Hematopoietic multipotent progenitor cell treated with erythropoietin and hydrocortisone succinate and interleukin-3 and kit ligand, for 6 days (in vitro differentiated cells): ENCODE results near the gene IGHMBP2.

Experiments
- DNase-seq: peaks from one replicate; pipeline ENCODE4 v3.0.0-alpha.2; 2015

The IGHMBP2 gene

DNA sequence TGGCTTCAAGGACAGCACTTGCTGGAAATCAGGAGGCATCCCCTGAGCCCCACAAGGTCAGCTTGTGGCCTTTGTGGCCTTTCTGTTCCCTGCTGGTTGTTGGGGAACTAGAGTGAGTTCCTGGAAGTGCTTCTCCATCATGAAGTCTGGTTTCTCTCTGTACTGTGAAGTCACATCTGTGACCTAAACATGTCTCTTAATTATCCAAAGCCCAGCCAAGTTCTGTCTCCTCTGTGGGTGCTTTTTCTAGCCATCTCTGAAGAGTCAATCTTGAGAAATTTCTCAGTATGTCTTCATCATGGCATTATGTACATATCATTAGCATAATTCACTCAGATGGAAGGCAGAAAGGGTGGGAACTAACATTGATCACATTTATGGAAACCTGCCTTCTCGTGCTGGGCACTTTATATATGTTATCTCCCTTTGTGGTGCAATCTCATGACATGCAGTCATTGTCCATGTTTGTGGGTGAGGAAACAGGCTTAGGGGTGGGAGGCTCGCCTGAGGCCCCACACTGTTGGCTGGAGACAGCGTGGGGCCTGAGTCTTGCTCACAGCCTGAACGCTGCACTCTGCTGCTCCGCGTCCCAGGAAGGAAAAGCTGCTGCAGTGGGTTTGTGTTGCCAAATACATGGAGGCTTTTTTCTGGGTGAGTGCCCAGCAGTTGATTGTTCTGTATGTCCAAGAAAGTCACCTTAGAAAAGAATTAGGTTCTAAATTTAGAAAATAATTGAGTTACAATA is 24.6 kb downstream of the IGHMBP2 start:
- DNase-seq: no peak

- no peak for DNase-seq
Measured at GRCh38 chr11:68929135-68929534, 25.4 kb downstream of the IGHMBP2 start.

DNA sequence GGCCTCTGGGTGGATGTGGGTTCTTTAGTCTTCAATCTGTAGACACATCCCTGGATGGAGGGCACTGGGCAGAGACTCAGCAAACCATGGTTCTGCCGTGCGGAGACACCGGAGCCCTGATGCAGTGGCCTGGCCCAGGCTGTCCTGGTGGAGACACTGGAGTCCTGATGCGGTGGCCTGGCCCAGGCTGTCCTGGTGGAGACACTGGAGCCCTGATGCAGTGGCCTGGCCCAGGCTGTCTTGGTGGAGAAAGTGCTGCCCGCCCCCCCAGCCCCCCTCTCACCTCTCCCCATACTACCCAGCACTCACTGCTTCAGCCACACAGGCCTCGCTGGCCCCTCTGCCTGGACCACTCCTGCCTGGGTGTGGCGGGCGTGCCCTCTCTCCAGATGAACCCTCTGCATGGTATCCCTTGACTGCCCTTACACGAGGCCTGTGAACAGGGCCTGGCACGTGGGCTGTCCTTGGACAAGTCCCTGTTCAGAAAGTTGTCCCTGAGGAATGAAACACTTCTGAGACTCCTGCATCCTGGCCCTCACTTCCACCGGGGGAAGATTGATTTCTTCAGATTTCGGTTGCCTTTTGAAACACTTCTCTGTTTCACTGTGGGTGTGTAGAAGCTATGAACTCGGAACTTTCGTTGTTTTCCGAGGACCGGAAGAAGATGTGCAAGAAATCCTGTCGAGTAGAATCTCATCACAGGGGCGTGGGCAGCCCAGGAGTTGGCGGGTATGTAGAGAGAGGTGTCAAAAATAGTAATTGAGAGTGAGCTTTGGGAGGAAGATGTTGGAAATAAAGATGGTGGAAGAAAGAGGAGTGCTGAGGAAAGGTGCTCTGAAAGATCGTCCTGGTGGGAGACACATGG is 26.2 kb downstream of the IGHMBP2 start:
- no peak for DNase-seq

- DNase-seq: no peak
Measured at GRCh38 chr11:68930991-68931855, 27.5 kb downstream of the IGHMBP2 start.

DNA sequence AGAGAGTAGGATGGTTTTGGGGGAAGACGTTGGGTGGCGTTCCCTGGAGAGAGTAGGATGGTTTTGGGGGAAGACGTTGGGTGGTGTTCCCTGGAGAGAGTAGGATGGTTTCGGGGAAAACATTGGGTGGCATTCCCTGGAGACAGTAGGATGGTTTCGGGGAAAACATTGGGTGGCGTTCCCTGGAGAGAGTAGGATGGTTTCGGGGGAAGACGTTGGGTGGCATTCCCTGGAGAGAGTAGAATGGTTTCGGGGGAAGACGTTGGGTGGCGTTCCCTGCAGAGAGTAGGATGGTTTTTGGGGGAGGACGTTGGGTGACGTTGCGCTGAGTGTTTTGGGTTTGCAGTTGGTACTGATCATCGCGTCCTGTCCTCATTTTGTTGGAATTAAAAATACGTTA is 28.2 kb downstream of the IGHMBP2 start:
- no peak for DNase-seq

DNA sequence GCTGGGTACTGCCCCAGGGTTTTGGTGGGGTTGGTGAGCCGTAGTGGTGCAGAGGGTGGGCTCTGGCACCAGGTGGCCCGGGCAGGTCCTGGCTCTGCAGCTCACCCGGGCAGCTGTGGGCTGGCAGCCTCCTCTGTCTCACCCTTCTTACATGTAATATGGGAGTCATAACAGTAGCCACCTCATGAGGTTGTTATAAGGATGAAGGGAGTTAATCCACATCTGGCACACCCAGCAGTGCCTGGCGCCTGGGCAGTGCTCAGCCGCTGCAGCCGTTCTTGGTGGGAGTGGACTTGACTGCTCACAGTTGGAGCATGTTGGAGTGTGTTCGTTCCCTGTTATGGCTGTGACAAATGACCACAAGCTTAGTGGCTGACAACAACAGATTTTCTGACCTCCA is 28.7 kb downstream of the IGHMBP2 start:
- no peak for DNase-seq

DNA sequence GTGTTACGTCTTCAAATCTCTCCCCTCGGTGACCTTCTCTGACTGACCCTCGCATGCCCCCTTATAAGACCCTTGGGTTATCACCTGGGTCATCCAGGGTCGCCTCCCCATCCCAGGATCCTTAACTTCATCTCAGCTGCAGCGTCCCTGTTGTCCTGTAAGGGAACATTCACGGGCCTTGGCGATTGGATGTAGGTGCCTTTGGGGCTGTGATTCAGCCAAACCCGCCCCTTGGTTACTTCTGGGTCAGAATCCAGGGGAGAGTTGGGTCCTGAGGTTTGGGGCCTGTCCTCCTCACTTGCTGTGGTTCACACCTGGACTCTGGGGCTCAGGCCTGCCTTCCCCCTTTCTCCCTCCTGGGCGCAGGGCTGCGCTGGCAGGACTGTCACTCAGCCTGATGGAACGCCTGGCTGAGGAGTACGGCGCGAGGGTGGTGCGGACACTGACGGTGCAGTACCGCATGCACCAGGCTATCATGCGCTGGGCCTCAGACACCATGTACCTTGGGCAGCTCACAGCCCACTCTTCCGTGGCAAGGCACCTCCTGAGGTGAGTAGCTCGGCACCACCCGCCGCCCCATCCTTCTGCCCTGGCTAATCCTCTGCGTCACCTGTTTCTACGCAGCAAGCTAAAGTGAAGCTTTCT is 29.4 kb downstream of the IGHMBP2 start:
- DNase-seq: no peak

GRCh38 chr11:68933605-68934320 is 30.1 kb downstream of the IGHMBP2 start:
- DNase-seq: no peak

DNA sequence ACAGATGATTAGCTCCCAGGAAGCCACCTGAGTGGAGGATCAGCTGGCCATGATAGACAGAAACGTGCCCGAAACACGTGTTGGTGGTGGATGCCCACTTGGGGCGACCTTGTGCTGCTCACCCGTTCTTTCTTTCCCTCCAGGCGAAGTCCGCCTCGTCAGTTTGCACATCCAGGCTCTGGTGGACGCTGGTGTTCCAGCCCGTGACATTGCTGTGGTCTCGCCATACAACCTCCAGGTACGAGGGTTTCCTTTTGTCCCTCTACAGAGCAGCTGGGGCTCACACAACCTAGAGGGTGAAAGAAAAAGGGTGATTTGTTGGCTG is 30.6 kb downstream of the IGHMBP2 start:
- DNase-seq: no peak

- no peak for DNase-seq
Measured at GRCh38 chr11:68934666-68935065, 31.0 kb downstream of the IGHMBP2 start.

GRCh38 chr11:68935066-68935465 is 31.4 kb downstream of the IGHMBP2 start:
- no peak for DNase-seq

DNA sequence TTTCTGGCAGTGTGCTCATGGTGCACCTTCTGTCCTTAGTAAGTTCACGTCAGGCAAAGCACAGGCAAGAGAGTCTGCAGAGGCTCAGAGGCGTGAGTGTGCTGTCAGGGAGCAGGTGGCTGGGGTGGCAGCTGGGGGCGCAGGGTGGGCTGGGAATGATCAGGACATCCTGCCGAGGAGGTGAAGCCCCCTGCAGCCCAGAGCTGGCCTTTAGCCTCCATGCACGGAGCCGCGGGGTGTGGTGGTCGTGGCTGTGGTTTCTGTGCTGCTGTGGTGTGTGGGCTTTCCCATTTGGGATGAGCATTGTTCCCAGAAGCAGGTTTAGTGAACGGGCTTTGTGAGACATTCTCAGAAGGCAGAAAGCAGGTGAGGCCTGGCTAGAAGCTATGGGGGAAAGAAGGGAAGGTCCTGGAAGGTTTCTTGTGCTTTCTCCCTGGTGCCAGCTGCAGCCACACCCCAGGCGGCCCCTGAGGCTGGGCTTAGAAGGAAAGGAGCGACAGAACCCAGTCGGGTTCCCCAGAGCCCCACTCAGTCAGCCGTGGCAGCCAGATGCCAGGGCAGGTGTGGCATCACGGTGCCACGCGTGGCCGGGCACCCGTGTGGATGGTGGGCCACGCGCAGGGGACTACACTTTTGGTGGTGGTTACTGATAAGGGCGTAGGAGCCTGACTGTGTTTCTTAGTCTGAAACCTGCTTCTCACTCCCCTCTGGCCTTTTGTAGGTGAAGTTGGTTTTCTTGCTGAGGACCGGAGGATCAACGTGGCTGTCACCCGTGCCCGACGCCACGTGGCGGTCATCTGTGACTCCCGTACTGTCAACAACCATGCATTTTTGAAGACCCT is 32.0 kb downstream of the IGHMBP2 start:
- DNase-seq: no peak

GRCh38 chr11:68936358-68936636 is 32.6 kb downstream of the IGHMBP2 start:
- DNase-seq: no peak

DNA sequence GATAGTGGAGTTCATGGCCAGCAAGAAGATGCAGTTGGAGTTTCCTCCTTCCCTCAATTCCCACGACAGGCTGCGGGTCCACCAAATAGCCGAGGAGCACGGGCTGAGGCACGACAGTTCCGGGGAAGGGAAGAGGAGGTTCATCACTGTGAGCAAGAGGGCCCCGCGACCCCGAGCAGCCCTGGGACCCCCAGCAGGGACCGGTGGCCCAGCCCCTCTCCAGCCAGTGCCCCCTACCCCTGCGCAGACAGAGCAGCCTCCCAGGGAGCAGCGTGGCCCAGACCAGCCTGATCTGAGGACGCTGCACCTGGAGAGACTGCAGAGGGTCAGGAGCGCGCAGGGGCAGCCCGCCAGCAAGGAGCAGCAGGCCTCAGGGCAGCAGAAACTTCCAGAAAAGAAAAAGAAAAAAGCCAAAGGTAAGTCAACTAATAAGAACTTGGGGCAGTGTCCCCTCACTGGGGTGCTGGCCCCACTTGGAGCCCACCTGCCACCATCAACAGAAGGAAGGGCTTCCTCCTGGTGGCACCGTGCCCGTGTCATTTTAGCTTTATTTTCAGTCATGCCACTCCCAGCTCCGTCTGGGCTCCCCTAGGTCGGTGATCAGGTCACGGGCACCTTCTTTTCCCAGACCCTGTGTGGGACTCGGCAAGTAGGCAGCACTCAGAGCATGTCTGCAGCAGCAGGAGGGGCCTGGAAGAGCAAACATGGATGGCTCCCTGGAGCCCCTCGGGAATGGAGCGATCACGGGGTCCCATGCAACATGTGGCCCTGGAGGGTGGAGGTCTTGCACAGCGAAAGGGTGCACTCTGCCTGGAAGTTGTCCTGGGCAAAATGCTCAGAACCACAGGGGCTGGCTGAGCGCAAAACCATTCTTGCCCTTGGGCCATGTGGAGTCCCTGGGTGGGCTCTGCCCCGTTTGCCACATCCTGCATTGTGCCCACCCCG is 33.3 kb downstream of the IGHMBP2 start:
- DNase-seq: no peak

- DNase-seq: no peak
Measured at GRCh38 chr11:68938088-68938487, 34.4 kb downstream of the IGHMBP2 start.

DNA sequence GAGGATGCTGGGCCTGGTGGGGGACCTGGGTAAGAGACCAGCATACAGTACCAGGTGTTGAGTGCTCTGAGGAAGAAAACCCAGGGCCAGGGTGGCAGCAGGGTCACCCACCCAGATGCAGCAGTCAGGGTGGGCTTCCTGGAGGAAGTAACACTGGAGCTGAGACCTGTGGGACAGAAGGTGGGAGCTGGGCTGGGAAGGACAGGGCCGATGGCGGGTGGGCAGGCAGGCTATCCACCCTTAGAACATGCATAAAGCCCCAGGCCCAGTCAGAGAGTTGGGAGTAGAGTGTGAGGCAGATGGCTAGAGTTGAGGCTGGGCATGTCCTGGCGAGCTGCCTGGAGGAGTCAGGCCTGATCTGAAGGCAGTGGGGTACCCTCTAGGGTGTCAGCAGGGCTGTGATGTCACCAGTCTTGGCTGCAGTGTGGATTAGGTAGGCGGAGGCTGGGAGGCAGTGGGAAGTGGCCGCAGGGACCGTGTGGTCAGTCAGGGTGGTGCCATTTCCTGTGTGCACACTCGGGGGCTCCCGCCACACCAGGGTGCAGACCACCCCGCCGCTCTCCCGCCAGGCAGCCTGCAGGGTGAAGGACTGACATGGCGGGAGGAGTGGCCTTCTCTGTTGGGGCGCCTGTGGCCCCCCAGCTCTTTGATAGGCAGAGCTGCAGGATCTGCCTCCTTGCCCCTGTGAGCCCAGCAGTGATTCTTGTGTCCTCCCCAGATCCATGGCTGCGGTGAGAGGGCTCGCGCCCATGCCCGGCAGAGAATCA is 35.3 kb downstream of the IGHMBP2 start:
- DNase-seq: no peak

DNA sequence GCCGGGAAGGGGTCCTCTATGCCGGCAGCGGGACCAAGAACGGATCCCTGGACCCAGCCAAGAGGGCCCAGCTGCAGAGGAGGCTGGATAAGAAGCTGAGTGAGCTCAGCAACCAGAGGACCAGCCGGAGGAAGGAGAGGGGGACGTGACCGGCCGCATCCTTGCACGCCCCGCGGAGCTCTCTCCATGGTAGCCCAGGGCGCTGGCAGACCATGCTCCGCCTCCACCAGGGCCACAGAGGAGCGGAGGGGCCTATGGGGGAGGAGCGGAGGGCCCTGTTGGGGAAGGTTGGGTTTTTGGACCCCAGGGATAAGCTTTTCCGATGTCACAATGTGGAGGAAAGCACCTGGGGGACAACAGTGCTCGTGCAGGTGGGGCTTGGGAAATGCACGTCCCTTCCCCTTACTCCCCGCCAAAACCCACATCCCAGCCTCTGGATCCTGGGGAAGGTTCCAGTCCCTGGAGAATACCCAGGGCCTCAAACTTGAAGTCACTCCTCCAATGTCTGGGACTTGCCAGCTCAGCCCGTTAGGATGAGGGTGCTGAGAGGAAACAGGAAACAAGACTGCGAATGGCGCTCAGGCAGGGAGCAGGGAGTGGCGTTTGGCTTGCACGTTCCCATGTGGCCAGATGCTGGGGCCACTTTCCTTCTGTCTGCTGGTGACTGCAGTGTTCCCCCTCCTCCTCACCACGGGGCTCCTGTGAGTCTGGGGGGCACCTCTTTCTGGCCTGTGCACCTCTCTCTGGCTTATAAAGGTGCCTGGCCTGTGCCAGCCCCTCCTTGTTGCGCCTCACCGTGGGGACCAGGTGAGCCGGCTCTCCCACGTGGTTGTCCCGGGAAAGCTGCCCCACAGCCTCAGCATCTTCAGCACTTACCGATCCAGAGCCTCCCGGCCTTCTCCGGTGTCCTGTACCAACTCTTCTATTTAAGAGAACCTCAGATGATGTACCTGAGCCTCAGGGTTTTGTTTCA is 36.2 kb downstream of the IGHMBP2 start:
- no peak for DNase-seq

- DNase-seq: no peak
Measured at GRCh38 chr11:68940651-68941323, 37.1 kb downstream of the IGHMBP2 start.
